MCF 10A (cell line): ENCODE data around the gene NSF. TPM values are rescaled to one million over a fixed set of nuclear protein-coding genes. Genes with fewer than 3 reads are reported as not detected.
"Not testable (repeated sequence)": the region's sequence is repeated elsewhere in the genome, so short reads cannot be mapped to it uniquely, and the experiment has no call there.

Experiments used
- BruUV-seq: library from RNA; stranded (reverse); fragments of 400-500 nt; replicated peaks from 2 replicates; lab custom pipeline; 2021; lab: Mats Ljungman, UMichigan
- CTCF ChIA-PET: fragments of 300-600 bp; sonication (Branson Sonifier 250); formaldehyde crosslinking; extraction: SDS; loops from one replicate; lab custom pipeline; 2021; ENCODE audit warnings: antibody characterized with exemption, inconsistent platforms; lab: Yijun Ruan, JAX
- POLR2A ChIA-PET: fragments of 300-600, 350-650 bp; sonication (Branson Sonifier 250); formaldehyde crosslinking; extraction: SDS; loops from one replicate; lab custom pipeline; 2020; ENCODE audit warnings: antibody characterized with exemption, inconsistent platforms; lab: Yijun Ruan, JAX
- DNase-seq: peaks from one replicate; pipeline ENCODE4 v3.0.0-alpha.2; 2018; ENCODE audit not compliant: unreplicated experiment
- H3K27ac Mint-ChIP-seq: one replicate; pipeline ENCODE4 v1.8.0; 2022; ENCODE audit warnings: mild to moderate bottlenecking, low read depth, mixed read lengths; ENCODE audit not compliant: unreplicated experiment
- H3K27me3 Mint-ChIP-seq: one replicate; pipeline ENCODE4 v1.8.0; 2022; ENCODE audit warnings: mixed read lengths; ENCODE audit not compliant: insufficient read depth, unreplicated experiment
- H3K36me3 Mint-ChIP-seq: one replicate; pipeline ENCODE4 v1.8.0; 2022; ENCODE audit warnings: mild to moderate bottlenecking, moderate library complexity, mixed read lengths; ENCODE audit not compliant: insufficient read depth, unreplicated experiment
- H3K4me1 Mint-ChIP-seq: one replicate; pipeline ENCODE4 v1.8.0; 2022; ENCODE audit warnings: mixed read lengths; ENCODE audit not compliant: insufficient read depth, unreplicated experiment
- H3K4me3 Mint-ChIP-seq: one replicate; pipeline ENCODE4 v1.8.0; 2022; ENCODE audit warnings: mild to moderate bottlenecking, moderate library complexity, mixed read lengths; ENCODE audit not compliant: unreplicated experiment
- H3K9me3 Mint-ChIP-seq: one replicate; pipeline ENCODE4 v1.8.0; 2022; ENCODE audit warnings: mixed read lengths; ENCODE audit not compliant: unreplicated experiment
- intact Hi-C: fragments of 100-400 bp; cut with micrococcal nuclease; formaldehyde crosslinking; loops from 2 replicates; pipeline ENCODE4 v1.14.1; 2022
- total RNA-seq: library from RNA; stranded (reverse); gene quantifications from 2 replicates; pipeline ENCODE4 v1.2.3, GENCODE V29; 2022

Gene NSF
- total RNA-seq, 1 experiment from 2014 or later = 21.1 TPM

DNA sequence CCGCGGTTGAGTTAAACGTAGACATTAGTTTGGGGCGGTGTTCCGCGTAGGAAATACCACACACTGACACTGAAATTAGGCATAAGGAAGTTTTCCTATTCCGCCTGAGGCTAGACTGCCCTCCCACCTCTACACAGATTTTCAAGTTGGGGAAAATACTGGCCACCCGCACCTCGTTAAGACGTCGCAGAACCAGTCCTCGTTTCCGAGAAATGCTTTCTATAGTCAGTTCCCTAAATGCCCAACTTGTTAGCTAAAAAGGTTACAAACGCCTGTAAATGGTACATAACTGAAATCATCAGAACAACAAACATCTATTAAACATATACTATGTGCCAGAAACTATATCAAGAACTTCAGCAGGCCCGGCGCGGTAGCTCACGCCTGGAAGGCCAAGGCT is 10.4 kb upstream of the NSF start:
- H3K27ac Mint-ChIP-seq, intact Hi-C loops, H3K9me3 Mint-ChIP-seq, H3K36me3 Mint-ChIP-seq, POLR2A ChIA-PET, H3K4me1 Mint-ChIP-seq, CTCF ChIA-PET, DNase-seq, H3K27me3 Mint-ChIP-seq: not testable (repeated sequence)
- peak overlapping the region; percentile 44 for H3K4me3 Mint-ChIP-seq
- BruUV-seq = TSS peak; percentile 82

DNA sequence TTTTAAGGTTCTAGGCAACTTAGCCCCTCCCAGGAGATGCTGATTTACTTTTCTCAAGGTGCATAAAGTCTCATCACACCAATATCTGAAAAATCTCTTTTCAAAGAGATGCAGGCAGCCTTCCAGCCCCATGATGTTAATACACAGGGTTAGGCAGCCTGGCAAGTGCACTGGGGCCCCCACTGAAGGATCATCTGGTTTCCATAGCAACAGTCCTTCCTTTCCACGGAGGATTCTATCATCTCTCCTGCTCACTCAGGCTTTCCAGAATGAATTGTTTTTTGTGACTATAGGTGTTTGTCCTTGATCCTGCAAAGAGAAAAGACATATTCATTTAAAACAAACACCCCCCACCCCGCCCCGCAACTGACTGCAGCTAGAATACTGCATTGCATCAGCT is 5.0 kb upstream of the NSF start:
- H3K9me3 Mint-ChIP-seq, H3K4me3 Mint-ChIP-seq, CTCF ChIA-PET, H3K4me1 Mint-ChIP-seq, POLR2A ChIA-PET, DNase-seq, H3K27ac Mint-ChIP-seq, intact Hi-C loops, H3K36me3 Mint-ChIP-seq, BruUV-seq, H3K27me3 Mint-ChIP-seq: not testable (repeated sequence)

DNA sequence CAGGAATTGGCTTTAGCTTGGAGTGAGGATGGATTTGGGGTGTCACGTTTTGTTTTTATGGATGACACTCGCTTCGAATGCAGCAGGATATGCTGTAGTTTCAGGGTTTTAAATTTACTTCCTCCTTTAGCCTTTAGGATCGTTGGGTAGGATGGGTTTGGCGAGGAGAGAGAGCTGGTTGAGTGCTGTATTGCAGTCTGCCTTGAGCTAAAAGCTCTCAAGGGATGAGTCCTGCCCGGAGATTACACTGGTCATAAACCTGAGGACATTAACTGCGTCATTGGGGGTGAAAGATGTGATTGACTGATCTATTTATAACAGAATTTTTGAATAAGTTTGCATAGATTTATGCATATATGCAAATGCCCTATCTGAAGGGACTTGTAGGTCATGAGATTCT is 863 bp downstream of the NSF start:
- TSS peak; percentile 25 for BruUV-seq
- H3K27ac Mint-ChIP-seq, H3K4me1 Mint-ChIP-seq, DNase-seq, intact Hi-C loops, CTCF ChIA-PET, POLR2A ChIA-PET, H3K36me3 Mint-ChIP-seq, H3K9me3 Mint-ChIP-seq, H3K4me3 Mint-ChIP-seq, H3K27me3 Mint-ChIP-seq: not testable (repeated sequence)

DNA sequence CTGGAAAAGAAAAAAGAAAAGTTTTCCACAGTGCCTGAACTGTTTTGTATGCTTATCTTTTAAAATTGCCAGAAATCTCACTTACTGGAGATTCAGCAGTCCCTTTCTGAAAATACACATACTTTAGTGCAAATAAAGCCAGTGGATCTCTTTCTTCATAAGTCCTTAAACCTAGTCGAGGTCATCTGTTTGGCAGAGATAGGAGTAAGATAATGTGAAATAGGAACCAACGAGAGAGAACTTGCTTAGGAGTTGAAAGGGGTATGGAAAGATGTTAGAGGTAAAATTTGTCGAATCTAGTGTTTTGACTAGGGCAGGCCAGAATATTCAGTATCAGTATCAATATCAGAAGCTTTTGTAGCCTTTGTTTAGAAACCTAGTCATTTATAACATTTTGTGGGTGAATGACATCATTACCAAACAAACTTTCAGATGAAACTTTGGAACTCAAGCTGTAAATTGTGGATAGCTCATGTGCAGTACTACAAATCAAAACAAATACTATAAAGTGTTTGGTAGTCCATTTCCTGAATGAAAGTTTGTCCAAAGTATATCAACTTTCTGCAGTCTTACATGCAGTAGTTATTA is 8.0 kb downstream of the NSF start:
- H3K27me3 Mint-ChIP-seq, DNase-seq, H3K4me1 Mint-ChIP-seq, POLR2A ChIA-PET, H3K9me3 Mint-ChIP-seq, H3K27ac Mint-ChIP-seq, CTCF ChIA-PET, H3K36me3 Mint-ChIP-seq, H3K4me3 Mint-ChIP-seq, intact Hi-C loops, BruUV-seq: not testable (repeated sequence)

DNA sequence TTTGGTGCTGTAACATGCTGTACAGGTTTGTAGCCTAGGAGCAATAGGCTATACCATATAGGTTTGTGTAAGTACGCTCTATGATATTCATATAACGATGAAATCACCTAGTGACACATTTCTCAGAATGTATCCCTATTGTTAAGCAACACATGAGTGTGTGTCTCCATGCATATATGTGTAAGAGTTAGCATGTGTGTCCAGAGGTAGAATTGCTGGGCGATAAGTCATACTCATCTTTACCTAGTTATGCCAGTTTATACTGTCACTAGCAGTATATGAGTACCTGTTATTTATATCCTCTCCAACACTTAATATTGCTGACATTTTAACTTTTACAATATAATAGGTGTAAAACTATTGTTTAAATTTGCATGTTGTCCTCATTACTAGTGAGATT is 10.3 kb downstream of the NSF start:
- H3K36me3 Mint-ChIP-seq, H3K27me3 Mint-ChIP-seq, H3K4me3 Mint-ChIP-seq, H3K9me3 Mint-ChIP-seq, intact Hi-C loops, CTCF ChIA-PET, H3K27ac Mint-ChIP-seq, DNase-seq, BruUV-seq, H3K4me1 Mint-ChIP-seq, POLR2A ChIA-PET: not testable (repeated sequence)

DNA sequence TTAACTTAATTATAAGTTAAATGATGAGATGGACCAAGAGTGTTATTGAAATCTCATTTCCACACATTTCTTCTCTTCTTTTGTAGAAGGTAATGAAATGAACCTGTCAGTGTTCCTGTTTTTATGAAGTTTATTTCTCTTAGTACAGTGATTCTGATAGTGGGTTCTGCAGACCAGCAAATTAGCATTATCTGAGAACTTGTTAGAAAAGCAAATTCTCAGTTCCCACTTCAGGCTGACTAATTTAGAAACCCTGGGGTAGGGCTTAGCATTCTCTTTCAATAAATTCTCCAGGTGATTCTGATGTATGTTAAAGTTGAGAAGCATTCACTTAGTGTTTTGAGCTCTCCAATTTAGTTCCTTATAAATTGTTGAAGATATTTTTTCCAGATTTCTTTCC is 12.7 kb downstream of the NSF start:
- DNase-seq, H3K4me3 Mint-ChIP-seq, H3K9me3 Mint-ChIP-seq, H3K27me3 Mint-ChIP-seq, CTCF ChIA-PET, H3K4me1 Mint-ChIP-seq, BruUV-seq, H3K36me3 Mint-ChIP-seq, intact Hi-C loops, POLR2A ChIA-PET, H3K27ac Mint-ChIP-seq: not testable (repeated sequence)

DNA sequence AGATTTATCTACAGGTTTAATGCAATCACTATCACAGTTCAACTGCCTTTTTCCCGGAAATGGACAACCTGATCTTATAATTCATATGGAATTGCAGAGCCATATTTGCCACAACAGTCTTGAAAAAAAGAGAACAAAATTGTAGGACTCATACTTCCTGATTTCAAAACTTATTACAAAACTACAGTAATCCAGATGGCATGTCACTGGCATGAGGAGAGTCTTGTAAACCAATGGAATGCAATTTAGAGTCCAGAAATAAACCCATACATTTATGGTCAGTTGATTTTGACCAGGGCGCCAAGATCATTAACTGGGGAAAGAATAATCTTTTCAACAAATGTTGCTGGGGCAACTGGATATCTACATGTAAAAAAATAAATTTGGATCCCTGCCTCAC is 20.8 kb downstream of the NSF start:
- DNase-seq, H3K27ac Mint-ChIP-seq, H3K4me3 Mint-ChIP-seq, BruUV-seq, intact Hi-C loops, H3K36me3 Mint-ChIP-seq, H3K9me3 Mint-ChIP-seq, H3K4me1 Mint-ChIP-seq, H3K27me3 Mint-ChIP-seq, POLR2A ChIA-PET, CTCF ChIA-PET: not testable (repeated sequence)

DNA sequence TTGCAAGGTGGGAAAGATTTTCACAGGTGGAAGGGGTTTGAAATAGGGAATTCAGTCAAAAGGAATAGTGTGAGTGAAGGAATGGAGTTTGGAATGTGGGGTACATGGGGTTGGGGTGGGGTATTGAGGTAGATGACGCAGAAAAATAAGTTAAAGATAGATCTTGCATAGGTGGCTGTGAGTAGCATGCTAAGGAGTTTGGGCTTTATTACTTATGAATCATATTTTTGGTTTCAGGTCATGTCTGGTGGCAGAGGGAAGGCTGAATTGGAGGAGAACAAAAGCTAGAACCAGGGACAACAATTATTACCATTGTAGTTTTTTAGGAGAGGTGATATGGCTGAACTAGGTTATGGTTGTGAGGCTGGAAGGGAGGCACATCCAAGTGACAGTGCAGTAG is 23.4 kb downstream of the NSF start:
- H3K27ac Mint-ChIP-seq, H3K36me3 Mint-ChIP-seq, H3K4me1 Mint-ChIP-seq, POLR2A ChIA-PET, BruUV-seq, intact Hi-C loops, CTCF ChIA-PET, H3K9me3 Mint-ChIP-seq, H3K27me3 Mint-ChIP-seq, H3K4me3 Mint-ChIP-seq, DNase-seq: not testable (repeated sequence)

DNA sequence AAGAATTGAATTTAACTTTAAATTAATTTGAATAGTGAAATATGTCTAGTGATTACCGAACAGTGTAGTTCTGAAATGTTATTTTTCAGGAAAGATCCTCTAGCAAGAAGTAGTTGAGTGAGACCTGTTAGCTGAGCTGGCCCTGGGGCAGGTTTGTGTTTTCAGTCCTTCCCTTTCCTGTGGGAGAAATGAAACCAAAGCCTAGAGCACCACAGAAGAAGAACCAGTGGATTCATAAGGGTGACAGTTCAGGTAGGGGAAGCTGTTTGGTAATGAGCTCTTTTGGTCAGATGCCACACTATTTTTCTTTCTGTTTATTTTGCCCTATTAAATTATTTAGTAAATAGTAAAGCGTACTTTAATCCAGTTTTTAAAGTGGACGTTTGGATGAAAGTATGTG is 26.7 kb downstream of the NSF start:
- CTCF ChIA-PET, H3K36me3 Mint-ChIP-seq: not testable (repeated sequence)

DNA sequence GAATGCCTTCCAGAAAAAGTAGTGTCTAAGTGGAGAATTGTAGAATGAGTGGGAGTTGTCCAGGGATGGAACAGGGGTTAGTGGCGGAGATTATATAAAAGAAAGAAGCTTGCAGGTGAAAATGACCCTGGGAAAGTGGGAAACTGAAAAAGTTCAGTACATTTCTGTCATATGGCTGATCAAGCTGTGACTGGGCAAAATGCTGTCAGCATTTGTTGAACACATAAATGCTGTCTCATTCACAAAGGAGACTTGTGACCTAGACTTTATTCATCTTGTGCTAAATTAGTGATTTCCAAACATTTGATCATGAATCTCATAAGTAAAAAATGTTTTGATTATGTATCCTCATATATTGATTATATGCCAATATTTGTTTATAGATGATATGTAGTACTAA is 28.5 kb downstream of the NSF start:
- DNase-seq, H3K9me3 Mint-ChIP-seq, intact Hi-C loops, POLR2A ChIA-PET, CTCF ChIA-PET, BruUV-seq, H3K36me3 Mint-ChIP-seq, H3K4me3 Mint-ChIP-seq, H3K27me3 Mint-ChIP-seq, H3K27ac Mint-ChIP-seq, H3K4me1 Mint-ChIP-seq: not testable (repeated sequence)

More for the DNA sequence above, 26.7 kb downstream of the NSF start:
- H3K27me3 Mint-ChIP-seq, intact Hi-C loops, DNase-seq, H3K27ac Mint-ChIP-seq, H3K4me3 Mint-ChIP-seq, BruUV-seq, H3K4me1 Mint-ChIP-seq, H3K9me3 Mint-ChIP-seq, POLR2A ChIA-PET: not testable (repeated sequence)
